Ishikawa (cell line): ENCODE data around the gene TOP1.

Experiments
- CEBPB ChIP-seq: IDR thresholded peaks from 2 replicates; pipeline ENCODE4 v1.6.1; 2012
- CREB1 ChIP-seq: IDR thresholded peaks from 2 replicates; pipeline ENCODE4 v1.6.1; 2012; ENCODE audit warnings: low read depth
- EGR1 ChIP-seq: IDR thresholded peaks from 2 replicates; pipeline ENCODE4 v1.6.1; 2012
- EP300 ChIP-seq: IDR thresholded peaks from 2 replicates; pipeline ENCODE4 v1.6.1; 2012; ENCODE audit warnings: borderline replicate concordance
- FOXM1 ChIP-seq: IDR thresholded peaks from 2 replicates; pipeline ENCODE4 v1.6.1; 2012; ENCODE audit warnings: low read depth, borderline replicate concordance
- MAX ChIP-seq: IDR thresholded peaks from 2 replicates; pipeline ENCODE4 v1.6.1; 2012
- NFIC ChIP-seq: IDR thresholded peaks from 2 replicates; pipeline ENCODE4 v1.6.1; 2012
- RAD21 ChIP-seq: IDR thresholded peaks from 2 replicates; pipeline ENCODE4 v1.6.1; 2012; ENCODE audit warnings: low read depth
- REST ChIP-seq: IDR thresholded peaks from 2 replicates; pipeline ENCODE4 v1.6.1; 2012; ENCODE audit warnings: low read depth, mild to moderate bottlenecking
- TAF1 ChIP-seq: IDR thresholded peaks from 2 replicates; pipeline ENCODE4 v1.6.1; 2012; ENCODE audit warnings: low read depth, mild to moderate bottlenecking
- TCF12 ChIP-seq: IDR thresholded peaks from 2 replicates; pipeline ENCODE4 v1.6.1; 2012; ENCODE audit warnings: low read depth
- TEAD4 ChIP-seq: IDR thresholded peaks from 2 replicates; pipeline ENCODE4 v1.6.1; 2012
- USF1 ChIP-seq: IDR thresholded peaks from 2 replicates; pipeline ENCODE4 v1.6.1; 2012
- YY1 ChIP-seq: IDR thresholded peaks from 2 replicates; pipeline ENCODE4 v1.6.1; 2012; ENCODE audit warnings: low read depth
- ZBTB7A ChIP-seq: IDR thresholded peaks from 2 replicates; pipeline ENCODE4 v1.6.1; 2012; ENCODE audit warnings: low read depth

Gene TOP1

GRCh38 chr20:40991181-40991889, 37.3 kb upstream of the TOP1 start:
- no peak for TF ChIP-seq NFIC
- TF ChIP-seq TEAD4 = no peak
- no peak for TF ChIP-seq USF1
- TF ChIP-seq CEBPB = no peak
- no peak for TF ChIP-seq RAD21
- no peak for TF ChIP-seq CREB1
- TF ChIP-seq YY1 = no peak
- no peak for TF ChIP-seq ZBTB7A
- no peak for TF ChIP-seq EGR1

GRCh38 chr20:40992349-40993113, 36.1 kb upstream of the TOP1 start:
- TF ChIP-seq RAD21 = no peak
- no peak for TF ChIP-seq USF1
- no peak for TF ChIP-seq TCF12
- TF ChIP-seq EGR1 = no peak
- no peak for TF ChIP-seq REST
- no peak for TF ChIP-seq NFIC
- no peak for TF ChIP-seq FOXM1

- no peak for TF ChIP-seq TAF1
- TF ChIP-seq RAD21 = no peak
- TF ChIP-seq MAX = no peak
- TF ChIP-seq ZBTB7A = no peak
- no peak for TF ChIP-seq EP300
- no peak for TF ChIP-seq CEBPB
- no peak for TF ChIP-seq TEAD4
- TF ChIP-seq EGR1 = no peak
- TF ChIP-seq CREB1 = no peak
- no peak for TF ChIP-seq FOXM1
- TF ChIP-seq YY1 = no peak
- no peak for TF ChIP-seq NFIC
- TF ChIP-seq USF1 = no peak
- no peak for TF ChIP-seq TCF12
- no peak for TF ChIP-seq REST
Observed at GRCh38 chr20:40993794-40994540, 34.7 kb upstream of the TOP1 start.

- TF ChIP-seq MAX (no peak), CREB1 (no peak), ZBTB7A (no peak), CEBPB (no peak), TCF12 (no peak), FOXM1 (no peak), EGR1 (no peak), YY1 (no peak), RAD21 (no peak), TAF1 (no peak), USF1 (no peak), REST (no peak), TEAD4 (no peak), NFIC (no peak), EP300 (no peak)
Observed at GRCh38 chr20:40996326-40996725, 32.3 kb upstream of the TOP1 start.
